IPS-20b (cell line): ENCODE data around the gene ARL4A.
A peak's percentile ranks its signal among the peaks of the same experiment; 100 is the strongest.
"Not testable (repeated sequence)": the region's sequence is repeated elsewhere in the genome, so short reads cannot be mapped to it uniquely, and the experiment has no call there.

Experiments used
- H3K27ac ChIP-seq: one replicate; pipeline ENCODE4 v1.5.1; 2013; ENCODE audit warnings: low read length
- H3K27me3 ChIP-seq: 2 replicates; pipeline ENCODE4 v1.6.1; 2013; ENCODE audit warnings: mild to moderate bottlenecking, low read length, inconsistent platforms; ENCODE audit not compliant: insufficient read depth
- H3K36me3 ChIP-seq: 2 replicates; pipeline ENCODE4 v1.6.1; 2013; ENCODE audit warnings: low read depth, mild to moderate bottlenecking, inconsistent platforms, low read length, moderate library complexity; ENCODE audit not compliant: insufficient read depth
- H3K4me1 ChIP-seq: 2 replicates; pipeline ENCODE4 v1.6.1; 2013; ENCODE audit warnings: mild to moderate bottlenecking, control low read depth, inconsistent platforms, low read length, moderate library complexity; ENCODE audit not compliant: insufficient read depth
- H3K4me3 ChIP-seq: 2 replicates; pipeline ENCODE4 v1.5.1; 2013; ENCODE audit warnings: mild to moderate bottlenecking, low read length, inconsistent platforms
- H3K9ac ChIP-seq: 2 replicates; pipeline ENCODE4 v1.6.1; 2013; ENCODE audit warnings: low read depth, mild to moderate bottlenecking, inconsistent platforms, low read length, moderate library complexity
- H3K9me3 ChIP-seq: 2 replicates; pipeline ENCODE4 v1.6.1; 2013; ENCODE audit warnings: mild to moderate bottlenecking, low read depth, low read length, inconsistent platforms; ENCODE audit not compliant: insufficient read depth

ARL4A gene

DNA sequence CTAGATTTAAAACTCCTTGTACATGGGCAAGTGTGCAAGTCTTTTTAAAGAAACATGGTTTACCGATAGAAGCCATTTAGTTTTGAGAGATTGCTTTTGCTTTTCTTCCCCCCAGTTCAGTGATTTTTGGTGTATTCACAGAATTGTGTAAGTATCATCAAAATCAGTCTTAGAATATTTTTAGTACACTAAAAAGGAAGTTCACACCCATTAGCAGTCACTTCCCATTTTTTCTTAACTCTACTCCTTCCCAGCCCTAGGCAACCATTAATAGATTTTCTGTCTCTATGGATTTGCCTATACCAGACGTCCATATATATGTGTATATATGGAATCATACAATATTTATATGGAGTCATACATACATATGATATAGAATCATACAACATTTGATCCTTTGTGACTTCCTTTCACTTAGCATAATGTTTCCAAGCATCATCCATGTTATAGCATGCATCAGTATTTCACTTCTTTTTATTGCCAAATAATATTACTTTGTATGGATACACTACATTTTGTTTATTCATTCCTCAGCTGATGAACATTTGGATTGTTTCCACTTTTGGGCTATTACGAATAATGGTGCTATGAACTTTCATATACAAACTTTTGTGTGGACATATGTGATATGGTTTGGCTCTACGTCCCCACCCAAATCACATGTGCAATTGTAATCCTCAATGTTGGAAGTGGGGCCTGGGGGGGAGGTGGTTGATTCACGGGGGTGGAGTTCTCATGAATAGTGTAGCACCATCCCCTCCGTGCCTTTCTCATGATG lies 16.5 kb upstream of the ARL4A start:
- H3K9ac ChIP-seq, result no peak overlapping the region
- H3K9me3 ChIP-seq, result peaks cover 6% of the 10 kb centered on the region; the same call in 1 of the 2 replicates
- H3K27me3 ChIP-seq, result no peaks in the 10 kb centered on the region
- no peak overlapping the region for H3K27ac ChIP-seq
- H3K4me3 ChIP-seq, result no peak overlapping the region
- H3K36me3 ChIP-seq, result no peaks in the 10 kb centered on the region
- H3K4me1 ChIP-seq, result no peaks in the 10 kb centered on the region

DNA sequence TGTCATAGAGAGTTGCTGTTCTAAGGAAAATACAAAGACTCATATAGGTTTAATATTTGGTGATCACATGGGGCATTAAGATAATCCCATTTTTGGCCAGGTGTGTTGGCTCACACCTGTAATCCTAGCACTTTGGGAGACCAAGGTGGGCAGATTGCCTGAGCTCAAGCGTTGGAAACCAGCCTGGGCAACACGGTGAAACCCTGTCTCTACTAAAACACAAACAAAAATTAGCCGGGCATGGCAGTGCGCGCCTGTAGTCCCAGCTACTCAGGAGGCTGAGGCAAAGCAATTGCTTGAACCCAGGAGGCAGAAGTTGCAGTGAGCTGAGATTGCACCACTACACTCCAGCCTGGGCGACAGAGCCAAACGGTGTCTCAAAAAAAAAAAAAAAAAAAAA lies 14.0 kb upstream of the ARL4A start:
- not testable (repeated sequence) for H3K27ac ChIP-seq, H3K9ac ChIP-seq, H3K36me3 ChIP-seq, H3K27me3 ChIP-seq, H3K4me1 ChIP-seq, H3K4me3 ChIP-seq, H3K9me3 ChIP-seq

DNA sequence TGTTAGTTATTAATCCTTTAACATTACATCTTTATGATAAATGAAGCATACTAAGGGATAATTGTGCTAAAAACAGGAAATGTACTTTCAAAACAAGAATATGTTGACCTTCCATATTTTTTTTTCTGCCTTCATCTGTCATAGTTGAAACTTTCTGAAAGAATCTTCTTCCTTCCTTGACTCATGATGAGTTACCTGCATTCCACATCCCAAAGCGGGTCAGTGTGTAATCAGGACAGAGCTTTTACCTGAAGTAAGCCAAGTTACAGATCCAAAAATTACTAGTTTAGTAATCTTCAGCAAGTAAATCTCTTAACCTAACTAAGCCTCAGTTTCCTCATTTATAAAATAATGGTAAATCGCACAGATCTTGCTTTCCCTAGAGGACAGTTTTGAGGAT lies 13.4 kb upstream of the ARL4A start:
- no peaks in the 10 kb centered on the region for H3K4me1 ChIP-seq
- H3K36me3 ChIP-seq, result no peaks in the 10 kb centered on the region
- H3K27ac ChIP-seq, result no peak overlapping the region
- no peaks in the 10 kb centered on the region for H3K27me3 ChIP-seq
- H3K4me3 ChIP-seq, result no peak overlapping the region
- no peak overlapping the region for H3K9ac ChIP-seq
- H3K9me3 ChIP-seq, result peaks cover 6% of the 10 kb centered on the region; the same call in 1 of the 2 replicates

DNA sequence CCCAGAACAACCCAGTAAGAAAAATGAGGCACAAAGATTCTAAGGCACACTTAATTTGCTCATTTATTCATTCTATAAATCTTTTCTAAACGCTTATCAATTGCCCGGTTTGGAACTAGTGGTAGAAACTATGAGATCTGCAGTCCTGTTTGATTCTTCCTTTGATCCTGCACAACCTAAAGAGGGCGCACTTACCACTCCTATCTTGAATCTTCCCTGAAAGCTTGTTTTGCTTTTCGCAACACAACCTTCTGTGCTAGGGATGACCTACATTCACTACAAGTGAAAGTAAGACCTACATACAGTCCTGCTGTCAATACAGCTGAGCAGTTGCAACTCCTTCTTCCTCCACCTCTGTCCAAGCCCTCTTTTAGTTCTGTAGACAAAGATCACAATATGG lies 12.6 kb upstream of the ARL4A start:
- Histone ChIP-seq H3K27me3 (no peaks in the 10 kb centered on the region), H3K4me1 (no peaks in the 10 kb centered on the region), H3K27ac (no peak overlapping the region), H3K9me3 (peaks cover 6% of the 10 kb centered on the region; the same call in 1 of the 2 replicates), H3K36me3 (no peaks in the 10 kb centered on the region), H3K4me3 (no peak overlapping the region), H3K9ac (no peak overlapping the region)

DNA sequence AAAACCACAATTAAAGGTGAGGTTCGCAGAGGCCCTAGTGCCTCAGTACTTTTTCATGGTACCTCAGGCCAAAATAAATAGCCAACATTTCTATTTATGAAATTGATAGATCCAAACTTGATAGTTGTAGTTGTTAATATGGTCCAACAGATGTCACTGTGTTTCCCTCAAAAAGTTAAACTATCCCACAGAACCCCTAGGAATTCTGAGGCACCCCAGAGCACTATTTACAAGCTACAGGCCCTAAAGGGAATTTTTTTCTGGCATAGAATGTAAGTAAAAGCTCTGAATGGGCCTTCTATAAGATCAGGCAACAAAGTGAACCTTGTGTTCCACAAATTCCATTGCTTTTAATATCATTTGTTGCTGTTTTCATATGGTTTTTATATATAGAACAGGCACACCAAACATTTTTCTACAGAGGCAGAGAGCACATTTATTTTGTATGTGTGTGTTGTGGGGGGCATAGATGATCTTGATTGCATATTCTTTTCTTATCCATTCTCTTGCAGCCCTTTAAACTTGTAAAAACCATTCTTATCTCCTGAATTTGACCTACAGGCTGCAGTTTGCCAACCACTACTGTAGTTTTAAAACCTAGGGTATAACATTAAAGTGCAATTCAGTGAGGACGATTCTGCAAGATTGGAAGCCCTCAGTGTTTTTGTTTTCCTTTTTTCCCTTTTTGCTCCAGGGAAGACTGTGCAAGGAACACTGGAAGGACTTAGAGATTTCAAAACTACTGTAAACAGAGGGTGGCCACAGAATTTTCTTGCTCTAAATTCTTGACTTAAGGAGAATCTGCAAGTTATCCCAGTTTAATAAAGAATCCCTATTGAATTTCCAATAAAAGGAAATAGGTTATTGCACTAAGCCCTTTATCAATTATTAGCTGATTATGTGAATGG lies 3.5 kb upstream of the ARL4A start:
- H3K36me3 ChIP-seq, result no peaks in the 10 kb centered on the region

DNA sequence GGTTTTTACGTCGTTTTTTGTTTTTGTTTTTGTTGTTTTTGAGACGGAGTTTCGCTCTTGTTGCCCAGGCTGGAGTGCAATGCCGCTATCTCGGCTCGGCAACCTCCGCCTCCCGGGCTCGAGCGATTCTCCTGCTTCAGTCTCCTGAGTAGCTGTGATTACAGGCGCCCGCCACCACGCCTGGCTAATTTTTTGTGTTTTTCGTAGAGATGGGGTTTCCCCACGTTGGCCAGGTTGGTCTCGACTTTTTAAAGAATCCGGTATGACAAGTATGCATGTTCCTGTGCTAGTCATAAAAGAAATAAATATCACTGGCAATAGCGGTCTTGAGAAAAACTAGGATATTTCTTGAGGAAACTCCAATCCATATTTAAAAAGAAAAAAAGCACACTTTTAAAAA lies 2.7 kb upstream of the ARL4A start:
- Histone ChIP-seq H3K36me3 (no peaks in the 10 kb centered on the region), H3K4me3 (no peak overlapping the region), H3K9me3 (no peaks in the 10 kb centered on the region), H3K4me1 (peaks cover 15% of the 10 kb centered on the region; the same call in 1 of the 2 replicates), H3K27ac (no peak overlapping the region), H3K9ac (no peak overlapping the region), H3K27me3 (no peaks in the 10 kb centered on the region)

More for the DNA sequence above, 3.5 kb upstream of the ARL4A start:
- no peak overlapping the region for H3K27ac ChIP-seq
- no peaks in the 10 kb centered on the region for H3K9me3 ChIP-seq
- H3K27me3 ChIP-seq, result no peaks in the 10 kb centered on the region
- peaks cover 8% of the 10 kb centered on the region; the same call in 1 of the 2 replicates for H3K4me1 ChIP-seq
- no peak overlapping the region for H3K9ac ChIP-seq
- H3K4me3 ChIP-seq, result no peak overlapping the region

DNA sequence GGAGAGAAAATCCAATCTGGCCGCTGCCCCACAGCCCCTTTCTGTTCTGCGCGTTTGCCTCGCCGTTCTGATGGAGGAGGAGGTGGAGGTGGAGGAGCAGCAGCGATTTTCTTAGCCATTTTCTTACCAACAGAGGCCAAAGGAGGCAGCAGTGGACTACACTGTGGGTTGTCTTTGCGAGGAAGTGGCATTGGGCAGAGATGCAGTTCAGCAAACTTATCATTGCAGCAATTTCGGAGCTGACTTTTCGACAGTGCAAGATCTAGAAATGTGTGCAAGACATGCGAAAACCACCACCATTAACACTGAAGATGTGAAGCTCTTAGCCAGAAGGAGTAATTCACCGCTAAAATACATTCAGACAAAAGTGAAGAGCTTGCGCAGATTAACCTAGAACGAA lies 1.9 kb upstream of the ARL4A start:
- H3K9ac ChIP-seq, result no peak overlapping the region
- no peaks in the 10 kb centered on the region for H3K27me3 ChIP-seq
- no peaks in the 10 kb centered on the region for H3K36me3 ChIP-seq
- no peaks in the 10 kb centered on the region for H3K9me3 ChIP-seq
- peaks cover 18% of the 10 kb centered on the region; the same call in 1 of the 2 replicates for H3K4me1 ChIP-seq
- no peak overlapping the region for H3K27ac ChIP-seq
- H3K4me3 ChIP-seq, result no peak overlapping the region

DNA sequence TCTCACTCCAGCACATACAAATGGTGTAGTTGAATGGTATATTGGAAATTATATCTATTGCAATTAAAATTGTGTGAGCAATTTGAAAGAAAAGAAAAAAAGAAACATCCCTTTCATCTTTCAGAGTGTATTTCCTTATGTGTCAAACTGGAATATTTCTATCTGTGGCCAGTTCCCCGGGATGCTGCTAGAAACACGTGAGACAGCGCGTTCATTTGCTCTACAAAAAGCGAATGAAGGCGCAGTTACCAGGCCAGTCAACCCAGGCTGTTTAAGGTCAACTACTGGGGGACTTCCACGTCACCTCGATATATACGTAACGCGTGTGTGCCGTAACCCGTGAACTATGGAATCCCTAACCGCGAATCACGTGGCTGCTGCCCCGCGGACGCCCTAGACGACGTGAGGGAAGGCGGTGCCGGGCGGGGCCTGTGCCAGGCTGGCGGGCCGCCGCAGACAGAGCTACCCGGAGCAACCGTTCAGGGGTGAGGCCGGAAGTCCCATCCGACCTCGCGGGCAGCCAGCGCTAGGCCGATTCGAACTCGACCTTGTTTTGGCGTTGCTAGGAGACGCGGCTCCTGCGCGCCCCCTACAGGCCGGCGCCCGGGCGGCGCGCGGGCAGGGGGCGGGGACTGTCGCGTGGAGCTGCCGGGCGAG lies 1.1 kb upstream of the ARL4A start:
- Histone ChIP-seq H3K27ac (no peak overlapping the region), H3K4me3 (peak overlapping the region; percentile 89), H3K9ac (peak overlapping the region; percentile 84; the same call in 1 of the 2 replicates), H3K36me3 (no peaks in the 10 kb centered on the region), H3K4me1 (peaks cover 18% of the 10 kb centered on the region; the same call in 1 of the 2 replicates), H3K27me3 (no peaks in the 10 kb centered on the region), H3K9me3 (no peaks in the 10 kb centered on the region)

DNA sequence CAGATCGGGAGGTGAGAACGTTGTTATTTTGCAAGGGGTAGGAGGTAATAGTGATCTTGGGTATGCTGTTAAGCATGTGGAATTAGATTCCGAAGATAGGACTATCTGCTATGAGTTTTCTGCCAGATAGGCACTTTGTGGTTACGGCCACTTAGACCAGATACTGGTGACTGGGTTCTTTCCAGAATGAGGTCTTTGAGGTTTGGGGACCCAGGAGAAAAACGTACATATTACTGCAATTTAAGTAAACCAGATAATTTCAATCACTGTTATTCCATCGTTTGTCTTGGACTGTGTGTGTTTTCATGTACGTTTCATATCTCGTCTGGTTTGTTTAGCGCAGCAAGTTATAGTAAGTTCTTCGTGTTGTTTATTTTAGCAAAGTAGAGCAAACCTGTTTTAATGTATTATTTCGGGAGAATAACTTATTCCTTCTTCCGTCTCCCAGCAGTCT lies 312 bp downstream of the ARL4A start:
- Histone ChIP-seq H3K27me3 (no peaks in the 10 kb centered on the region), H3K4me3 (peak overlapping the region; percentile 89), H3K9ac (peak overlapping the region; percentile 84), H3K36me3 (no peaks in the 10 kb centered on the region), H3K4me1 (peaks cover 18% of the 10 kb centered on the region; the same call in 1 of the 2 replicates), H3K9me3 (no peaks in the 10 kb centered on the region), H3K27ac (no peak overlapping the region)

DNA sequence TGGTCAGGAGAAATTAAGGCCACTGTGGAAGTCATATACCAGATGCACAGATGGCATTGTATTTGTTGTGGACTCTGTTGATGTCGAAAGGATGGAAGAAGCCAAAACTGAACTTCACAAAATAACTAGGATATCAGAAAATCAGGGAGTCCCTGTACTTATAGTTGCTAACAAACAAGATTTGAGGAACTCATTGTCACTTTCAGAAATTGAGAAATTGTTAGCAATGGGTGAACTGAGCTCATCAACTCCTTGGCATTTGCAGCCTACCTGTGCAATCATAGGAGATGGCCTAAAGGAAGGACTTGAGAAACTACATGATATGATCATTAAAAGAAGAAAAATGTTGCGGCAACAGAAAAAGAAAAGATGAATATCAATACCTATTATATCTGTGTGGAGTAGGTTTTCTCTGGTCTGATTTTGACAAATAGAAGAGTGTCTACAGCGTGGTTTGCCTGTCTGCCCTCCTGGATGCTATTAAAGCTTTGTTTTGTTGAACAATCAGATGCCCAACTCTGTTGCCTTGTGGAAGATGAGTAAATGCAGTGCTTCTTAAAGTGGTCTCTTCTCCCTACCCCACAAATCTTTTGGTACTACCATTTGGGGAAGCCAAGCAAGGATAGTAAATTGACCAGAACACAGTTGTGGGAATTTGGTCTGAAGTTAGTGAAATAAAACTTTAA lies 1.2 kb downstream of the ARL4A start:
- Histone ChIP-seq H3K4me1 (peaks cover 18% of the 10 kb centered on the region; the same call in 1 of the 2 replicates), H3K9ac (peak overlapping the region; percentile 52; the same call in 1 of the 2 replicates), H3K4me3 (peak overlapping the region; percentile 89)
- H3K9me3 ChIP-seq, H3K36me3 ChIP-seq, H3K27me3 ChIP-seq, H3K27ac ChIP-seq: not testable (repeated sequence)

DNA sequence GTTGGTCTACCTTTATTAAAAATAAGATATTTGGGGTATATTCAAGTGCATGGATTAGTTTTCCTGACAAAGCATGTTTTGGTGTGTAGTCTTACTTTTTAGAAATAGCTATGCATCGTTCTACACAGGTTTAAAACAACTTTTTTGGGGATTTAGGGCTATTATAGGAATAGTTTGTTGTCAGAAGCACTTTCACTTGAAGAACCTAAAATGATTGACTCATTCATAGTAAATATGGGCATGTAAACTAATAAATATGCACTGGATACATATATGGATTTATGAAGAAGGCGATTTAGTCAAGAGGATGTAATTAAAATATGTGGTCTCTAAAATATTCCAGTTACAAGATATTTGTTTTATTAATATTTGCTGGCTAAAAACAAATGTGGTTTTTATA lies 2.0 kb downstream of the ARL4A start:
- H3K27ac ChIP-seq, result no peak overlapping the region
- H3K9me3 ChIP-seq, result no peaks in the 10 kb centered on the region
- no peaks in the 10 kb centered on the region for H3K36me3 ChIP-seq
- no peaks in the 10 kb centered on the region for H3K27me3 ChIP-seq
- H3K4me1 ChIP-seq, result peaks cover 14% of the 10 kb centered on the region; the same call in 1 of the 2 replicates
- H3K9ac ChIP-seq, result peak overlapping the region; percentile 52; the same call in 1 of the 2 replicates
- H3K4me3 ChIP-seq, result peak overlapping the region; percentile 69
